ENCODE measurements around the gene ARPC4.

Gene ARPC4

DNA sequence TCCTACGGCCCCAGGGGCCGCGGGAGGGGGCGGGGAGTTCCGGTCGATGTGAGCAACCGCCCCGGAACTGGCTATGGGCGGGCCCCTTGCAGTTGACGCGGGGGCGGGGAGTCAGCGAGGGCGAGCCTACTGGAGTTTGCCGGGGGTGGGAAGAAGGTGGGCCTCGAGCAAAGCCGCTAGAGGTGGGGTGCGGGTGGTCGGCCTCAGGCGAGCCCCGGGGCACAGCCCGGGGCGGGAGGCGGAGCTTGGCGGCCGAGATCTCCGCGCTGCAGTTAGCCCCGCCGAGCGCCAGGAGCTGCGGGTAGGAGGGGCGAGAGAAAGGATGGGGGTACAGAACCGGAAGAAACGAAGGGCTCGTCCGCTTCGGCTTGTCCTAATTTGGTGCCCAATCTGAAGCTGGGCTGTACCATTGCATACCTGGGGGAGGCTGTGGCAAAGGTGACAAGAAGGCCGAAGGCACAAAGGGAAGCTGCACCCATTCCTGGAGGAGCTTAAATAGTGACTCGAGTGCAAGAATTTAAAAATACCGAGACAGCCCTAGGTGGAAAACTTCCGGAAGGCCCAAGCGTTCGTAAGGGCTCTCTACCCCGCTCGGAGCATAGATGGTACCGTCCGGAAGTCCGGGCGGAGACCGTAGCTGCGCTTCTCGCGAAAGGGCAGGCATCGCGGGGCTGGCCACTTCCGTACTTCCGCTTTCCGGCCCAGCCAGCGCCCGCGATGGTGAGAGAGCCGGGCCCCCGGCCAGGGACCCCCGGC, at the start of gene ARPC4, which contains the start of gene TADA3:
ARPC4 (plus strand) TSS at position 678 of the 756 bp plus-strand sequence; CDS start at position 718, 40 bp downstream.
TADA3 (minus strand) TSS at position 69 of the 756 bp plus-strand sequence. CDS start 1,007 bp downstream, outside the sequence.
- DNase-seq (ENCODE audit: low read depth in 2 of 2, low spot score in 1 of 2): peak; percentile 82 to 88

DNA sequence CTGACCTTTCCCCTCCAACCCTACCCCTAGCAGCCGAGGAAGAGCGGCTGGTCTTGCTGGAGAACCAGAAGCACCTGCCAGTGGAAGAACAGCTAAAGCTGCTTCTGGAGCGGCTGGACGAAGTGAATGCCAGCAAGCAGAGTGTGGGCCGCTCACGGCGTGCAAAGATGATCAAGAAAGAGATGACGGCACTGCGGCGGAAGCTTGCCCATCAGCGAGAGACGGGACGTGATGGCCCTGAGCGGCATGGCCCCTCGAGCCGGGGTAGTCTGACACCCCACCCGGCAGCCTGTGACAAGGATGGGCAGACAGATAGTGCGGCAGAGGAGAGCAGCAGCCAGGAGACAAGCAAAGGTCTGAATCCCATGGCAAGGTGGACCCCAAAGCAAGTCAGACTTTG, 49.3 kb upstream of the ARPC4 start:
- DNase-seq (ENCODE audit: low read depth in 2 of 2, low spot score in 1 of 2): no peak

- no peak for DNase-seq (ENCODE audit: low read depth in 2 of 2, low spot score in 1 of 2)
These were observed 48.7 kb upstream of the ARPC4 start for GRCh38 chr3:9744162-9744561.

DNA sequence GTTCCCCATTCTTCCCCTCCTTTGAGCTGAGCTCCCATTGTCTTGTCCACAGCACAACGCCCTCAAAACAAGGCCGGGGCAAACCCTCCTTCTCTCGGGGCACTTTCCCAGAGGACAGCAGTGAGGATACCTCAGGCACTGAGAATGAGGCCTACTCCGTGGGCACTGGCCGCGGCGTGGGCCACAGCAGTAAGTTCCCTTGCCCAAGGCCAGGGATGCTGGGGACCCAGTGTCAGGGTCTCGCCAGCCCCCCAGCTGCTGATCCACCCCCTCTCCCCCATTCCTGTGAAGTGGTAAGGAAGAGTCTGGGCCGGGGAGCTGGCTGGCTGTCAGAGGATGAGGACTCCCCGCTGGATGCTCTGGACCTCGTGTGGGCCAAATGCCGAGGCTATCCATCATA, 47.4 kb upstream of the ARPC4 start:
- DNase-seq (ENCODE audit: low read depth in 2 of 2, low spot score in 1 of 2): no peak

GRCh38 chr3:9746330-9746729, 46.6 kb upstream of the ARPC4 start:
- DNase-seq (ENCODE audit: low read depth in 2 of 2, low spot score in 1 of 2): no peak

GRCh38 chr3:9747267-9747666, 45.6 kb upstream of the ARPC4 start:
- no peak for DNase-seq (ENCODE audit: low read depth in 2 of 2, low spot score in 1 of 2)

DNA sequence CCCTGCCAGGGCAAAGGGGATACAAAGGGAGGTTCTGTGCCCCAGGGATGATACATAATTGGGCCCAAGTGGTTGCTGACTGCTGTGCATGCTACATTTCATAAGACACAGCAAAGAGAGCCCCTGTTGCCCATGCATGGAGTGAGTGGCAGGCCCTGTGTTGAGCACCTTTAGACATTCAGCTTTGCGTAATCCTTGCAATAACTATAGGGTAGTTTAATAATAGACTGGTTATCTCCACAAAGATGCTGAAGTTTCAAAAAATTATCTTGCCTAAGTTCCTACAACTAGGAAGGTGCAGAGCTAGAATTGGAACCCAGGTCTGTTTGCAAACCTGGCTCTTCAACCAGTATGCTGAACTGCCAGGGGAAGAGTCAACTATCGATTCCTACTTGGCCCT, 44.9 kb upstream of the ARPC4 start:
- no peak for DNase-seq (ENCODE audit: low read depth in 2 of 2, low spot score in 1 of 2)

GRCh38 chr3:9749296-9749644, 43.6 kb upstream of the ARPC4 start:
- DNase-seq (ENCODE audit: low read depth in 2 of 2, low spot score in 1 of 2): no peak

- peak; percentile 85 to 90 for DNase-seq (ENCODE audit: low read depth in 2 of 2, low spot score in 1 of 2)
These were observed 43.0 kb upstream of the ARPC4 start, which contains the start of gene OGG1 for GRCh38 chr3:9749645-9750555. Gene OGG1 (plus strand): TSS chr3:9749952. CDS start chr3:9750287, 335 bp downstream.

DNA sequence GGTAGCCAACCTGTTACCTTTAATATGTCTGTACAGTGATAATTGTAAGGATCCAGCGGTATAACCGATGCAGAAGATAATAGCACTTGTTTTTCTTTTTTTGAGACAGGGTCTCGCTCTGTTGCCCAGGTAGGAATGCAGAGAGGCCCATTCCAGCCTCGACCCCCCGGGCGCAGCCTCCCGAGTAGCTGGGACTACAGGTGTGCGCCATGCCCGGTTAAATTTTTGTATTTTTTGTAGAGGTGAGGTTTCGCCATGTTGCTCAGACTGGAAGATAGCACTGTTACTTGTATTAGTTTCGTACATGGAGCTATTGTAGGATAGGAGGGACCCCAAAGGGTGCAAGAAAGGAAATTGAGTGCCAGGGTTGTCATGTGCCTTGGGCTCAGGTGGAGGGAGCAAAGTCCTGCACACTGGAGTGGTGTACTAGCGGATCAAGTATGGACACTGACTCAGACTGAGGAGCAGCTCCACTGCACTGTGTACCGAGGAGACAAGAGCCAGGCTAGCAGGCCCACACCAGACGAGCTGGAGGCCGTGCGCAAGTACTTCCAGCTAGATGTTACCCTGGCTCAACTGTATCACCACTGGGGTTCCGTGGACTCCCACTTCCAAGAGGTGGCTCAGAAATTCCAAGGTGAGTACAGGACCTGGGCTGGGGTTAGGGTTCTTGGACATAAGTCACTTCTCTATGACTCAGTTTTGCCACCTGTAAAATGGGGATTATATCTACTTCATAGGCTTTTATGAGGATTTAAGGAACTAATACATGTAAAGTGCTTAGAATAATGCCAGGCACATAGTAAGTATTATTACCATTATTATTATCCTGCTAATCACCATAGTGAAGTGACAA, 42.1 kb upstream of the ARPC4 start:
- no peak for DNase-seq (ENCODE audit: low read depth in 2 of 2, low spot score in 1 of 2)

- no peak for DNase-seq (ENCODE audit: low read depth in 2 of 2, low spot score in 1 of 2)
These were observed 38.2 kb upstream of the ARPC4 start for GRCh38 chr3:9754678-9755077.

DNA sequence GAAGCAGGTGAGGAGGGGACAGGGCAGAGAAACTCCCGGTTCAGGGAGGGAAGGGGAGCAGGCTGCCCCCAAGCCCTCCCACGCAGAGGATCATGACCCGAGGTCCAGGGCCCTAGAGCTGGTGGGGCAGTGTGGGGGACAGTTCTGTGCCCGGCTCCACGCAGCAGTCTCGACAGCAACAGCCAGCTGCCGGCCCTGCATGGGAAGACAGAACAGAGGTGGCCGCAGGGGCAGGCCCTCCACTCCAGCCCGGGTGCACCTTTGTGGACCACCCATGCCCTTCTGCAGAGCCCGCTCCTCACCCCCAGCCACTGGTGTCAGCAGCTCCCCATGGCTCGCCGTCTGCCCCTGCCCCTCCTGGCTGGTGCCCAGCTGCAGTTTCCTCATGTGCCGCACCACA, 35.5 kb upstream of the ARPC4 start:
- DNase-seq (ENCODE audit: low read depth in 2 of 2, low spot score in 1 of 2): no peak

- DNase-seq (ENCODE audit: low read depth in 2 of 2, low spot score in 1 of 2): no peak
These were observed 31.9 kb upstream of the ARPC4 start for GRCh38 chr3:9760779-9761505.

DNA sequence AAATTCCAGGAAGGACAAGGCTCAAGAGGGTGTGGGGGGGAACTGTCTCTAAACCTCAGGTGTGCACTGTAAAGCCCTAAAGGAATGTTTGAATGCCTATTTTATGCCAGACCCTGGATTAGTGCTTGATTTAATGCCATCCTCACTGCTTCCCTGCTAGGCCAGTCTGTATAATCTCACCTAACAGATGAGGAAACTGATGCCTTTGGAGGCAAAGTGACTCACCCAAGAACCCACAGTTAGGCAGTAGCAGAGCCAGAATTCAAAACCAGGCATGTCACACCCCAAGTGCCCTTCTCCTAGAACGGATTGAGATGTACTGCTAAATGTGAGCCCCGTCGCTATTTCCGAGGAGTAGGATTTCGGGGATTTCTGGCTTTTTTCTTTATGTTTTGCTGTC, 31.0 kb upstream of the ARPC4 start:
- no peak for DNase-seq (ENCODE audit: low read depth in 2 of 2, low spot score in 1 of 2)

DNA sequence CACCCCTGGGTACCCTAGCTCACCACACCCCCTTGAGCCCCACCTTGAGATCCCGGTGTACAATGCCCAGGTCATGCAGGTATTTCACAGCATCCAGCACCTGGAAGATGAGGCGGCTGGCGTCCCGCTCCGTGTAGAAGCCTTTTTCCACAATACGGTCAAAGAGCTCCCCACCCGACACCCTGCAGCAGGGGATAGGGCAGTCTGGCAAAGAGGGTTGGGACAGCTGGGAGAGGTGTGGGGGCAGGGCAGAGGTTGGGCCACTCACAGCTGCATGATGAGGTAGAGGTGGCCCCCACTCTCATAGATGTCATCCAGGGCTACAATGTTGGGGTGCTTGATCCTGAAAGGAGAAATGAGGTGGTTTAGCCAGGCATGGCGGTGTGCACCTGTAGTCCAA, 30.0 kb upstream of the ARPC4 start:
- DNase-seq (ENCODE audit: low read depth in 2 of 2, low spot score in 1 of 2): no peak

DNA sequence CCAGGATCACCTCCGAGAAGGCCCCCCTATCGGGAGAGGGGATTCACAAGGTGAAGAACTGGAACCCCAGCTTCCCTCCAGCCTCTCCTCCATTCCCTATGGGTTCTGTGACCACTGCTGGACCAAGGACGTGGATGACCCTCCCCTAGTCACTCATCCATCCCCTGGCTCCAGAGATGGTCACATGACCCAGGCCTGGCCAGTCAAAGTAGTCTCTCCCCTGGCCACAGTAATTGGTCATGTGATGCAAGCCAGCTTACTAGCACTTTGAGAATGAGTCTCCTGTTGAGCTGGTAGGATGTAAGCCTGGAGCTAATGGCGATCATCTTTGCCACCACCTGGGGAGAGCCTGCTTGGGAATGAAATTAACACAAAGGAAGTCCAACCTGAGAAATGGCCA, 27.0 kb upstream of the ARPC4 start:
- DNase-seq (ENCODE audit: low read depth in 2 of 2, low spot score in 1 of 2): no peak

GRCh38 chr3:9767418-9767817, 25.5 kb upstream of the ARPC4 start:
- no peak for DNase-seq (ENCODE audit: low read depth in 2 of 2, low spot score in 1 of 2)

- no peak for DNase-seq (ENCODE audit: low read depth in 2 of 2, low spot score in 1 of 2)
These were observed 24.6 kb upstream of the ARPC4 start for GRCh38 chr3:9768141-9768775.

GRCh38 chr3:9769012-9769411, 23.9 kb upstream of the ARPC4 start:
- no peak for DNase-seq (ENCODE audit: low read depth in 2 of 2, low spot score in 1 of 2)
